IMR-90 (cell line): ENCODE measurements around the gene TSPAN1. TPM values are rescaled to one million over a fixed set of nuclear protein-coding genes. Genes with fewer than 3 reads are reported as not detected.

ENCODE experiments used
- ATAC-seq: fragments of 200-7000 bp; cut with Tn5 transposase; 2 replicates; pipeline ENCODE4 v1.9.1; 2020; ENCODE audit warnings: low read depth, mild to moderate bottlenecking, moderate library complexity
- BruUV-seq: library from RNA; stranded (reverse); fragments of 400-500 nt; replicated peaks from 2 replicates; lab custom pipeline; 2021; lab: Mats Ljungman, UMichigan
- CTCF ChIA-PET: fragments of 300-600 bp; formaldehyde crosslinking; extraction: SDS; loops from one replicate; lab custom pipeline; 2021; ENCODE audit warnings: antibody characterized with exemption; lab: Yijun Ruan, JAX
- POLR2A ChIA-PET: fragments of 300-600 bp; sonication (Branson Sonifier 250); formaldehyde crosslinking; loops from one replicate; lab custom pipeline; 2022; ENCODE audit warnings: antibody characterized with exemption; ENCODE audit not compliant: unreplicated experiment; lab: Charles Lee
- DNase-seq: peaks from one replicate; pipeline ENCODE4 v3.0.0; 2013
- H2AFZ ChIP-seq: replicated peaks from 2 replicates; pipeline ENCODE3; 2013; ENCODE audit warnings: low read length, mild to moderate bottlenecking; ENCODE audit not compliant: poor library complexity
- H2AK5ac ChIP-seq: 2 replicates; pipeline ENCODE4 v1.6.1; 2013; ENCODE audit warnings: low read depth, low read length, inconsistent platforms
- H2AK9ac ChIP-seq: replicated peaks from 2 replicates; pipeline ENCODE3; 2013; ENCODE audit warnings: mild to moderate bottlenecking, low read depth, low read length, moderate library complexity; ENCODE audit not compliant: poor library complexity
- H2BK120ac ChIP-seq: 2 replicates; pipeline ENCODE4 v1.6.1; 2013; ENCODE audit warnings: low read depth, low read length, inconsistent platforms
- H2BK15ac ChIP-seq: 3 replicates; pipeline ENCODE4 v1.6.1; 2013; ENCODE audit warnings: low read depth, low read length, inconsistent platforms
- H2BK20ac ChIP-seq: 2 replicates; pipeline ENCODE4 v1.6.1; 2013; ENCODE audit warnings: low read depth, mild to moderate bottlenecking, inconsistent platforms, low read length, moderate library complexity
- H2BK5ac ChIP-seq: 2 replicates; pipeline ENCODE4 v1.6.1; 2013; ENCODE audit warnings: mild to moderate bottlenecking, low read depth, low read length, inconsistent platforms; ENCODE audit not compliant: poor library complexity, severe bottlenecking
- H3K14ac ChIP-seq: replicated peaks from 2 replicates; pipeline ENCODE4 v1.6.1; 2013; ENCODE audit warnings: low read depth, low read length, inconsistent platforms
- H3K18ac ChIP-seq: 2 replicates; pipeline ENCODE4 v1.6.1; 2013; ENCODE audit warnings: low read depth, low read length, control low read depth
- H3K23ac ChIP-seq: 2 replicates; pipeline ENCODE4 v1.6.1; 2013; ENCODE audit warnings: low read depth, low read length, inconsistent platforms
- H3K27ac ChIP-seq: 2 replicates; pipeline ENCODE4 v1.5.1; 2013; ENCODE audit warnings: mild to moderate bottlenecking, control low read depth, low read length; ENCODE audit not compliant: insufficient read depth
- H3K27me3 ChIP-seq: 2 replicates; pipeline ENCODE4 v1.6.1; 2013; ENCODE audit warnings: low read length; ENCODE audit not compliant: control insufficient read depth, insufficient read depth
- H3K36me3 ChIP-seq: 2 replicates; pipeline ENCODE4 v1.6.1; 2013; ENCODE audit warnings: low read length, mixed read lengths; ENCODE audit not compliant: control insufficient read depth, insufficient read depth
- H3K4ac ChIP-seq: 2 replicates; pipeline ENCODE4 v1.6.1; 2013; ENCODE audit warnings: low read depth, low read length, inconsistent platforms
- H3K4me1 ChIP-seq: 2 replicates; pipeline ENCODE4 v1.6.1; 2013; ENCODE audit warnings: low read length, mixed read lengths; ENCODE audit not compliant: control insufficient read depth, insufficient read depth
- H3K4me2 ChIP-seq: 2 replicates; pipeline ENCODE4 v1.6.1; 2013; ENCODE audit warnings: low read depth, mild to moderate bottlenecking, control low read depth, low read length, moderate library complexity
- H3K4me3 ChIP-seq: 2 replicates; pipeline ENCODE4 v1.5.1; 2013; ENCODE audit warnings: low read depth, mild to moderate bottlenecking, control low read depth, low read length, moderate library complexity; ENCODE audit not compliant: insufficient read depth
- H3K56ac ChIP-seq: 2 replicates; pipeline ENCODE4 v1.6.1; 2013; ENCODE audit warnings: low read length, inconsistent platforms; ENCODE audit not compliant: insufficient read depth; ENCODE audit errors: extremely low read depth
- H3K79me1 ChIP-seq, 2 experiments: 2 replicates each; pipeline ENCODE4 v1.6.1; 2013; ENCODE audit warnings: low read length in 2 of 2, inconsistent platforms in 1 of 2, low read depth in 1 of 2
- H3K9ac ChIP-seq: 2 replicates; pipeline ENCODE4 v1.6.1; 2013; ENCODE audit warnings: low read depth, low read length, control low read depth
- H3K9me1 ChIP-seq: 2 replicates; pipeline ENCODE4 v1.6.1; 2013; ENCODE audit warnings: low read length, inconsistent platforms; ENCODE audit not compliant: insufficient read depth
- H3K9me3 ChIP-seq: 2 replicates; pipeline ENCODE4 v1.6.1; 2013; ENCODE audit warnings: low read length; ENCODE audit not compliant: control insufficient read depth, insufficient read depth
- H4K20me1 ChIP-seq: 2 replicates; pipeline ENCODE4 v1.6.1; 2013; ENCODE audit warnings: low read length, inconsistent platforms; ENCODE audit not compliant: insufficient read depth
- H4K5ac ChIP-seq: 2 replicates; pipeline ENCODE4 v1.6.1; 2013; ENCODE audit warnings: mild to moderate bottlenecking, low read depth, low read length, control low read depth
- H4K8ac ChIP-seq, 2 experiments: 2 replicates each; pipeline ENCODE4 v1.6.1; 2013; ENCODE audit warnings: low read depth in 2 of 2, low read length in 2 of 2, control low read depth in 1 of 2, inconsistent platforms in 1 of 2
- H4K91ac ChIP-seq: 2 replicates; pipeline ENCODE4 v1.6.1; 2013; ENCODE audit warnings: low read depth, low read length, inconsistent platforms; ENCODE audit not compliant: insufficient read depth
- BHLHE40 ChIP-seq: fragments of 150-350 bp; IDR thresholded peaks from 2 replicates; pipeline ENCODE4 v1.6.1; 2016; ENCODE audit warnings: mild to moderate bottlenecking, low read depth, low read length
- CEBPB ChIP-seq: IDR thresholded peaks from 2 replicates; pipeline ENCODE4 v1.6.1; 2012; ENCODE audit warnings: low read depth, low read length, improper control_type of control experiment
- CHD1 ChIP-seq: IDR thresholded peaks from 2 replicates; pipeline ENCODE4 v1.6.1; 2012; ENCODE audit warnings: low read depth, low read length, improper control_type of control experiment
- FOS ChIP-seq: fragments of 150-350 bp; IDR thresholded peaks from 2 replicates; pipeline ENCODE4 v1.6.1; 2016; ENCODE audit warnings: low read depth, low read length
- MAZ ChIP-seq: IDR thresholded peaks from 2 replicates; pipeline ENCODE4 v1.6.1; 2012; ENCODE audit warnings: low read depth, mild to moderate bottlenecking, low read length, improper control_type of control experiment, moderate library complexity, borderline replicate concordance
- NFE2L2 ChIP-seq: fragments of 150-350 bp; IDR thresholded peaks from 2 replicates; pipeline ENCODE4 v1.6.1; 2016; ENCODE audit warnings: low read depth, mild to moderate bottlenecking, low read length
- SMC3 ChIP-seq: fragments of 150-350 bp; IDR thresholded peaks from 2 replicates; pipeline ENCODE4 v1.6.1; 2016; ENCODE audit warnings: low read depth, mild to moderate bottlenecking, antibody characterized with exemption, low read length, moderate library complexity
- WGBS, 2 experiments: methylation state at CpG; one replicate each; pipeline versions ENCODE4 v1.1.5 to v1.1.7; 2013; ENCODE audit warnings: missing lambda C conversion rate in 2 of 2; ENCODE audit not compliant: insufficient read length in 1 of 2; ENCODE audit errors: extremely low coverage in 2 of 2; 5-methylcytosine and 5-hydroxymethylcytosine counted together
- dilution Hi-C: fragments of 300-500 bp; cut with HindIII; formaldehyde crosslinking; loops from one replicate; pipeline ENCODE4 v1.14.3; 2018; ENCODE audit warnings: low sequenced_read_pairs; ENCODE audit not compliant: unreplicated experiment
- in situ Hi-C: fragments of 300-500 bp; cut with MboI; formaldehyde crosslinking; loops from 3 replicates; pipeline ENCODE4 v1.14.3; 2019; ENCODE audit warnings: low sequenced_read_pairs, inconsistent platforms, mixed read lengths
- intact Hi-C: fragments of 100-400 bp; cut with micrococcal nuclease; formaldehyde crosslinking; loops from 2 replicates; pipeline ENCODE4 v1.10.0; 2022
- polyA plus RNA-seq, 3 experiments: library from polyadenylated mRNA; depleted of rRNA; stranded (reverse); fragments of >200 nt; gene quantifications; 2 replicates each; pipeline ENCODE4 v1.2.3, GENCODE V29; 2012; ENCODE audit warnings: low replicate concordance in 1 of 3
- total RNA-seq: library from RNA; depleted of rRNA; stranded (reverse); fragments of >200 nt; gene quantifications from 2 replicates; pipeline ENCODE4 v1.2.3, GENCODE V29; 2012

TSPAN1 gene
- total and polyA plus RNA-seq, 2 of the 4 experiments (the other 2 are of a cell fraction), result 0.18 to 0.82 TPM

DNA sequence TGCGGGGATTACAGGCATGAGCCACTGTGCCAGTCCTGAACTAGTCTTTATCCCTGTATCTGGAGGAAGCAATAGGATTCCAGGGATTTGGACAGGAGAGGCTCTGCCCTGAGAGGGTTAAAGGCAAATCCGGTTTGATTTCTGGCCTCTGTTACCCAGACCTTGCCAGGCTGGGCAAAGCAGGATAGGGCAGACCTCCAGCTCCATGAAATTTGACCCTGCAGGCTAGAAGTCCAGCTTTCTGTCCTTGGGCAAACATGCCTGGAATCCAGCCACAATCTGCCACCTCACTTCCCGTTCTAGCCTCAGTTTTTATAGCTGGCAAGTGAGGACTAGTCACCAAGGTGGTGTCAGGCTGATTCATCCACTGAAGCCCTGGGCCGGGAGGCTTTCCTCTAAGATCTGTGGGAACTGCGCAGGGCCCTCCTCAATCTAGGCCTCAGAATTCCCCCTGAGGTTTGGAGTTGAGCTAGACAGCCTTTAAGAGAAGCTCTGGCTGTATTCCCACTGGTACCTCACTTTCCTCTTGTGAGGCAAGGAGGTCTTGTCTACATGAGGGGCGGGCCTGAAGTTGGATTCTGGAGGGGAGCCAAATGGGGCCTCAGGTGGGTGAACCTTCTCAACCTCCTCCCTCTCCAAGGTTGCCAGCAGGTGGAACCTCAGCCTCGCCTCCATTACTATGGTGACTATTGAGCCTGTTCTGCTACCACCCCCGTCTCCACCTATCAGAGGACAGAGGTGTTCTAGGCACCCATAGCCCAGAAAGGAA is 8.4 kb downstream of the TSPAN1 start:
- H2BK15ac ChIP-seq, result peak overlapping the region; percentile 78; the same call in 2 of the 3 replicates
- no peak overlapping the region for H3K4me2 ChIP-seq
- TF ChIP-seq SMC3 (peak; percentile 20; the same call in 1 of the 2 replicates), FOS (peak; percentile 64), CEBPB (peak; percentile 20; the same call in 1 of the 2 replicates), BHLHE40 (0 out of 2 replicates have a peak, but pooled peaks have one; percentile 32), CHD1 (no peak), NFE2L2 (peak; percentile 20; the same call in 1 of the 2 replicates), MAZ (no peak)
- ChIA-PET POLR2A (no interaction called here), CTCF (interaction anchor here (0.7 to 3.5 kb wide), 3 partner anchors 13 to 129 kb away, joined by 3 to 21 read pairs (median 3); no protein-coding TSS in a partner anchor)
- 0% methylated on average over 1 of the region's 8 CpGs; no CpG with 5 or more reads in 1 of the 2 experiments for WGBS, 2 experiments
- peak overlapping the region; percentile 50 to 90 for H4K8ac ChIP-seq
- H3K27ac ChIP-seq, result peak overlapping the region; percentile 59
- H3K18ac ChIP-seq, result peak overlapping the region; percentile 10; the same call in 1 of the 2 replicates
- peak overlapping the region; percentile 90 for H2BK120ac ChIP-seq
- H2AK9ac ChIP-seq, result peak overlapping the region; percentile 88
- H3K14ac ChIP-seq, result peak overlapping the region; percentile 58
- no peaks in the 10 kb centered on the region for H3K79me1 ChIP-seq
- H3K56ac ChIP-seq, result peak overlapping the region; percentile 77
- in situ Hi-C loops, result no loop called here
- H3K4me1 ChIP-seq, result peaks cover 16% of the 10 kb centered on the region
- H4K20me1 ChIP-seq, result no peaks in the 10 kb centered on the region
- peaks cover 16% of the 10 kb centered on the region for H3K9me1 ChIP-seq
- peak overlapping the region; percentile 85 for H2AFZ ChIP-seq
- BruUV-seq, result no TSS peak
- H4K5ac ChIP-seq, result peak overlapping the region; percentile 38; the same call in 1 of the 2 replicates
- H3K4ac ChIP-seq, result peak overlapping the region; percentile 90
- intact Hi-C loops, result no loop called here
- peak overlapping the region; percentile 76 for H4K91ac ChIP-seq
- peak overlapping the region; percentile 91 for H2AK5ac ChIP-seq
- peak overlapping the region; percentile 79 for H2BK20ac ChIP-seq
- H3K9me3 ChIP-seq, result no peaks in the 10 kb centered on the region
- peak; percentile 95 for DNase-seq
- no peak overlapping the region for H3K4me3 ChIP-seq
- H3K9ac ChIP-seq, result peak overlapping the region; percentile 22; the same call in 1 of the 2 replicates
- H3K23ac ChIP-seq, result peak overlapping the region; percentile 49; the same call in 1 of the 2 replicates
- peaks cover 7% of the 10 kb centered on the region; the same call in 1 of the 2 replicates for H3K36me3 ChIP-seq
- no peaks in the 10 kb centered on the region for H3K27me3 ChIP-seq
- peak overlapping the region; percentile 79 for H2BK5ac ChIP-seq
- dilution Hi-C loops, result loop anchor here (25.0 kb wide), 1 partner anchor 146 kb away; no protein-coding TSS in a partner anchor
- peak; percentile 74 for ATAC-seq
